ENCODE measurements around the gene GALNT9.

The GALNT9 gene

DNA sequence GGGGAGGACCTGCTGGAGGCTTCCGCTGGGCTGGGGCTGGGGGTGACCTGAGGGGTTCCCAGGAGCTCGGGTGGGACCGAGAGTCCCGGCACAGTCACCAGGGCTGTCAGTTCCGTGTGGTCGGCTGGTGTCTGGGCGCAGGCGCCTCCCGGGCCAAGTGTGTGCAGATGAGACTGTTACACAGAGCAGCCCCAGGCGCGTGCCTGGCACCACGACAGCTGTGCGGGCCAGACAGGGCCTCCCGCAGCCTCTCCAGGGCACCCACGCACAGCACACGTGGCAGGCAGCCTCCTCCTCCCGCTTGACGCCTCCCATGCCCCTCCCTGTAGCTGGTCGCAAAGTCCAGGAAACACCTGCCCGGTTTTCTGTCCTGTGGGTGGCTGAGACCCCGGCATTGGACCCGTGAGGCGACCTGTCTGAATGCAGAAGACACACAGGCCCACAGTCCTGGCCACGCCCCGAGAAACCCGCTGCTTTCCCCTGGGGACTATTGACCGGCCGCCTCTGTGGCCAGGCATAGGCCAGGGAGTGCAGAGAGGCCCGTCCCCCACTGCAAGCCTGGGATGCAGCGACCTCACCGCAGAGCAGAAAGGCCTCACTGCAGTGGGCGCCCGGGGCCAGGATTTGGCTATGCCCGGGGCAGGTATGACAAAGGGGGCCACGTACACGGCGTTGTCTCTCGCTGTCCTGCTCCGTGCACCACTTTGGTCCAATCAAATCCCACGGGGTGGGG lies 12.1 kb upstream of the GALNT9 start:
- H3K4me3 Mint-ChIP-seq = no peak overlapping the region
- ATAC-seq = no peak
- H3K36me3 Mint-ChIP-seq = no peaks in the 10 kb centered on the region
- H3K27me3 Mint-ChIP-seq = peaks cover 41% of the 10 kb centered on the region
- peaks cover 3% of the 10 kb centered on the region for H3K9me3 Mint-ChIP-seq
- H3K4me1 Mint-ChIP-seq = no peaks in the 10 kb centered on the region
- no peak overlapping the region for H3K27ac Mint-ChIP-seq

GRCh38 chr12:132340266-132341035 lies 11.1 kb upstream of the GALNT9 start:
- H3K4me1 Mint-ChIP-seq = no peaks in the 10 kb centered on the region
- no peak overlapping the region for H3K27ac Mint-ChIP-seq
- H3K36me3 Mint-ChIP-seq = no peaks in the 10 kb centered on the region
- ATAC-seq = no peak
- peaks cover 34% of the 10 kb centered on the region for H3K27me3 Mint-ChIP-seq
- H3K4me3 Mint-ChIP-seq = no peak overlapping the region
- peaks cover 5% of the 10 kb centered on the region for H3K9me3 Mint-ChIP-seq

GRCh38 chr12:132339856-132340255 lies 10.5 kb upstream of the GALNT9 start:
- Mint-ChIP-seq H3K4me3 (no peak overlapping the region), H3K4me1 (no peaks in the 10 kb centered on the region), H3K36me3 (no peaks in the 10 kb centered on the region), H3K27ac (no peak overlapping the region), H3K9me3 (peaks cover 6% of the 10 kb centered on the region), H3K27me3 (peaks cover 33% of the 10 kb centered on the region)
- no peak for ATAC-seq

DNA sequence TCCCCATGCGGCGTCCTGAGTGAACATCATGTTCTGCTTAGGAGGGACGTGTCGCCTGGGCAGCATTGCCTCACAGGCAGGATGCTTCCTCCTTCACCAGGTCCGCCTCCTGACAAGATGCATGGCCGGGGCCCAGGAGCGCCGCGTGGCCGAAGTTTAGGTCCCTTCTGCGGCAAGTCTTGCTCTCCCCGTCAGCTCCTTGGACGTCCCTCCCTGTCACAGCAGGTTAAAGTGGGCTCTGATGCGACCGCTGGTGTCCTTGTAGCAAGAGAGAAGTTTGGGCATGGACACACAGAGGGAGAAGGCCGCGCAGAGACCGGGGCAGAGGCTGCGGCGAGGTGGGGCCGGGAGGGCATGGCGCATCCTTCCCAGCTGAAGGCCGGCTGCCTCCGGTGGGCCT lies 9.4 kb upstream of the GALNT9 start:
- no peak overlapping the region for H3K27ac Mint-ChIP-seq
- no peaks in the 10 kb centered on the region for H3K36me3 Mint-ChIP-seq
- no peak overlapping the region for H3K4me3 Mint-ChIP-seq
- peaks cover 36% of the 10 kb centered on the region for H3K27me3 Mint-ChIP-seq
- ATAC-seq = no peak
- no peaks in the 10 kb centered on the region for H3K4me1 Mint-ChIP-seq
- peaks cover 6% of the 10 kb centered on the region for H3K9me3 Mint-ChIP-seq

DNA sequence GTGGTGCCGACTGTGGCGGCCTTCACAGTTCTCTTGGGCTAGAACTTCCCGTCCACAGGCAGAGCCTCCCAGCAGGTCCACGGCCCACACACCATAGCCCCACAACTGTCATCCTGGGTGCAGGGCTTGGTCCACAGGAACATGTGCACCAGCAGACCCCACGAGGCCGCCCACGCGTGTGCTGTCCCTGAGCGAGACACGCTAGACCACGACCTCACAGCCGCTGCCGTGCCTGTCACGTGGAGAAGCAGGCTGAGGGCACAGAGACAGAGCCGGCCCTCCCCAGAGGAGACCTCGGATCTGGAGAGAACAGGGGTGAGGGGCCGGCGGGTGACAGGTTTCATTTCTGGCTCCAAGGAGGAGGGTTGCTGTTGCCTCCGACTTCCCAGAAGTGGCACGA lies 8.9 kb upstream of the GALNT9 start:
- H3K27me3 Mint-ChIP-seq = peaks cover 41% of the 10 kb centered on the region
- no peak overlapping the region for H3K4me3 Mint-ChIP-seq
- no peaks in the 10 kb centered on the region for H3K36me3 Mint-ChIP-seq
- peaks cover 6% of the 10 kb centered on the region for H3K9me3 Mint-ChIP-seq
- no peaks in the 10 kb centered on the region for H3K4me1 Mint-ChIP-seq
- no peak for ATAC-seq
- H3K27ac Mint-ChIP-seq = no peak overlapping the region

DNA sequence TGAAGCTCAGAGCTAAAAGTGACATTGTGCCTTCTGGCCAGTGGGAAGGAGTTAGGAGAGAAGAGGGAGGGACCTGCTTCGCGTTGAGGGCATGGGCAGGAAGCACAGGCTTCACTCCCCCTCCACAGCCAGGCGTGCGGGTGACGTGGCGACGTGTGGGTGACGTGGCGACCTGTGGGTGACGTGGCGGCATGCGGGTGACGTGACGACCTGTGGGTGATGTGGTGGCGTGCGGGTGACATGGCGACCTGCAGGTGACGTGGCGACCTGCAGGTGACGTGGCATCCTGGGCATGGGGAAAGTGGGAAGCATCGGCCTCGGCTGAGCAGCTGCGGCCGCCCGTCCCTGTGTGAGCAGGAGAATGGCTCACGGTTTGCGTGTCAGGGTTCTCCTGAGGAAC lies 8.2 kb upstream of the GALNT9 start:
- Mint-ChIP-seq H3K27me3 (peaks cover 42% of the 10 kb centered on the region), H3K36me3 (no peaks in the 10 kb centered on the region), H3K4me1 (no peaks in the 10 kb centered on the region), H3K4me3 (no peak overlapping the region), H3K9me3 (peaks cover 2% of the 10 kb centered on the region), H3K27ac (no peak overlapping the region)
- ATAC-seq = no peak

DNA sequence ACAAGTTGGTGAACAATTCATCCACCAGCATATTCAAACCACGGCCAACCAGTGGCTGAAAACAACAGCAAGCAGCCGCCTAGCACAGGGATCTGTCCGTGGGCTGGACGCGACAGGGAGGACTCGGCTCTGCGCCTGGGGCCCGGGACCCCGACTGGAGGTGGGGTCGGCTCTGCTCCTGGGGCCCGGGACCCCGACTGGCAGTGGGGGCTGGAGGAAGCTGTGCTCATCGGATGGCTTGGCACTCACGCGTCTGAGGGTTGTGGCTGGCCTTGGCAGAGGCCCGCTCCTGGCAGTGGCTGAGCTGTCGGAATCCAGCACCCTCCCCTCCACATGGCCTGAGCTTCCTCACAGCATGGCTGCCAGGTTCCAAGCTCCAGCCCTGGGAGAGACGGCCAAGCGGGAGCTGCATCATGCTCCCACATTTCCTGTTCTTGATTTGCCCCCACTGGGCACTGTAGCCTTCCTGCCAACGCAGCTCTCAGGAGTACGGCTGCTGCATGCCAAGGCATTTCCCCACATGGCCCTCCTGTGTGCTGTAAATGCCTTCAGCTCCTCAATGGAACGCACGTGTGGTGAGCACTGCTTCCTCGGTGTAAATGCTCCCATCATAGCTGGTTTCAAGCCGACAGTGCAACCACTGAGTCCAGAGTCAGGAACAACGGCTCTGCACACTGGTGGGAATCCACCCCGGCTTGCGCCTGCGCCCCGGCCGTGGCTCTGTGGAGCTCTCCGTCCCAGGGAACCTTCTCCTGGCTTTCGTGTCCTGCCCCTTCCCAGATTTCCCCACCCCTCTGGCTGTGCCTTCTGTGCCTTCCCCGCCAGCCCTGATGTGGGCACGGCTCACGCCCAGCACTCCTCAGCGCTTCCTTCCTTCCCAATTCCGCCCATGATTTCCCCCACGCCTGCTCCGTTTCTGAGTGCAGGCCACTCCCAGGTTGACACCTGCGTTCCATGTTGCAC lies 7.3 kb upstream of the GALNT9 start:
- H3K4me3 Mint-ChIP-seq = no peak overlapping the region
- peaks cover 49% of the 10 kb centered on the region for H3K27me3 Mint-ChIP-seq
- no peaks in the 10 kb centered on the region for H3K4me1 Mint-ChIP-seq
- no peaks in the 10 kb centered on the region for H3K36me3 Mint-ChIP-seq
- H3K27ac Mint-ChIP-seq = no peak overlapping the region
- peaks cover 2% of the 10 kb centered on the region for H3K9me3 Mint-ChIP-seq
- ATAC-seq = no peak

DNA sequence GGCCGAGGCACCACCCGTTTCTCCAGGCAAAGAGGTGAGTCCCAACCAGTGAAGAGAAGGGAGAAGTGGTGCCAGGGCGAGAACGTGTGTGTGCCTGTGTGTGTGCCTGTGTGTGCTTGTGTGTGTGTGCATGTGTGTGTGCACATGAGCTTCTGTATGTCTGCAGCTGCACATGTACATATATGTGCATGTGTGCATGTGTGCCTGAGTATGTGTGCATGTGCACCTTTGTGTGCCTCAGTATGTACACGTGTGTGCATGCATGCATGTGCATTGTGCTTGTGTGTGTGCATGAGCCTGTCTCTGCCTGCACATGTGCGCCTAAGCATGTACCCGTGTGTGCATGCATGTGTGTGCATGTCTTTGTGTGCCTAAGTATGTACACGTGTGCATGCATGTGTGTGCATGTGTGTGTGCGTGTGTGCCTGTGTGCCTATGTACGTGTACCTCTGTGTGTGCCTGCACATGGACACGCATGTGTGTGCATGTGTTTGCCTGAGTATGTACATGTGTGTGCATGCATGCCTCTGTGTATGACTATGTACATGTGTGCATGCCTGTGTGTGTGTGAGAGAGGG lies 5.9 kb upstream of the GALNT9 start:
- Mint-ChIP-seq H3K36me3 (no peaks in the 10 kb centered on the region), H3K27ac (no peak overlapping the region), H3K4me3 (no peak overlapping the region), H3K27me3 (peaks cover 49% of the 10 kb centered on the region), H3K4me1 (no peaks in the 10 kb centered on the region), H3K9me3 (peaks cover 9% of the 10 kb centered on the region)
- ATAC-seq = no peak

GRCh38 chr12:132333766-132334165 lies 4.4 kb upstream of the GALNT9 start:
- H3K36me3 Mint-ChIP-seq = no peaks in the 10 kb centered on the region
- peaks cover 50% of the 10 kb centered on the region for H3K27me3 Mint-ChIP-seq
- no peaks in the 10 kb centered on the region for H3K4me1 Mint-ChIP-seq
- peaks cover 9% of the 10 kb centered on the region for H3K9me3 Mint-ChIP-seq
- no peak overlapping the region for H3K4me3 Mint-ChIP-seq
- ATAC-seq = no peak
- H3K27ac Mint-ChIP-seq = no peak overlapping the region

GRCh38 chr12:132333273-132333672 lies 3.9 kb upstream of the GALNT9 start:
- Mint-ChIP-seq H3K27ac (no peak overlapping the region), H3K9me3 (peaks cover 9% of the 10 kb centered on the region), H3K27me3 (peaks cover 53% of the 10 kb centered on the region), H3K4me3 (no peak overlapping the region), H3K36me3 (no peaks in the 10 kb centered on the region), H3K4me1 (peaks cover 2% of the 10 kb centered on the region)
- no peak for ATAC-seq

DNA sequence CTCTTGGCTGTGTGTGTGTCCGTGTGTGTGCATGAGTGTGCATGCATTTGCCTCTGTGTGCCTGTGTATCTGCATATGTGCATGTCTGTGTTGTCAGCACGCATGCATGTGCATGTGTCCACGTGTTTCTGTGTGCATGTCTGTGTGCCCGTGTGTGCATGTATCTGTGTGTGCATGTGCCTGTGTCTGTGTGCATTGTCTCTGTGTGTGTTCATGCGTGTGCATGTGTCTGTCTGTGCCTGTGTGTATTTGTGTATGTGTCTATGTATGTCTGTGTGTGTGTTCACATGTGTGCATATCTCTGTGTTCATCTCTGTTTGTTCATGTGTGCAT lies 1.1 kb upstream of the GALNT9 start:
- no peaks in the 10 kb centered on the region for H3K36me3 Mint-ChIP-seq
- peaks cover 8% of the 10 kb centered on the region for H3K9me3 Mint-ChIP-seq
- H3K27ac Mint-ChIP-seq = no peak overlapping the region
- H3K4me1 Mint-ChIP-seq = peaks cover 18% of the 10 kb centered on the region
- H3K27me3 Mint-ChIP-seq = peaks cover 65% of the 10 kb centered on the region
- H3K4me3 Mint-ChIP-seq = no peak overlapping the region
- ATAC-seq = no peak

- peak; percentile 40 for ATAC-seq
- Mint-ChIP-seq H3K4me3 (no peak overlapping the region), H3K9me3 (peaks cover 7% of the 10 kb centered on the region), H3K27me3 (peaks cover 71% of the 10 kb centered on the region), H3K36me3 (no peaks in the 10 kb centered on the region), H3K4me1 (peaks cover 18% of the 10 kb centered on the region), H3K27ac (no peak overlapping the region)
Measured at GRCh38 chr12:132329720-132330548, 545 bp upstream of the GALNT9 start.

GRCh38 chr12:132328282-132329029 lies 933 bp downstream of the GALNT9 start:
- peaks cover 18% of the 10 kb centered on the region for H3K4me1 Mint-ChIP-seq
- no peaks in the 10 kb centered on the region for H3K36me3 Mint-ChIP-seq
- H3K27me3 Mint-ChIP-seq = peaks cover 78% of the 10 kb centered on the region
- no peak overlapping the region for H3K27ac Mint-ChIP-seq
- H3K9me3 Mint-ChIP-seq = peaks cover 7% of the 10 kb centered on the region
- peak; percentile 21 for ATAC-seq
- no peak overlapping the region for H3K4me3 Mint-ChIP-seq

All from stimulated activated memory B cell treated with anti-CD40 and anti-IgM and Interleukin-4, amounts not matched to agents 10 μg/mL and 1 μg/mL and 100 μg/mL, for 72 hours (primary cell).